HCT116 (cell line): ENCODE measurements around the gene HBG2.

ENCODE experiments used
- CBX3 ChIP-seq: IDR thresholded peaks from 2 replicates; pipeline ENCODE4 v1.6.1; 2012; ENCODE audit warnings: low read depth
- EGR1 ChIP-seq: IDR thresholded peaks from 2 replicates; pipeline ENCODE4 v1.6.1; 2012; ENCODE audit warnings: low read depth
- ELF1 ChIP-seq: IDR thresholded peaks from 2 replicates; pipeline ENCODE4 v1.6.1; 2012; ENCODE audit warnings: low read depth, borderline replicate concordance
- EZH2 ChIP-seq: fragments of 200-600 bp; sonication (generic); IDR thresholded peaks from 2 replicates; pipeline ENCODE4 v1.6.1; 2017; ENCODE audit warnings: antibody characterized with exemption, mixed run types
- EZH2phosphoT487 ChIP-seq: fragments of 200-600 bp; IDR thresholded peaks from 2 replicates; pipeline ENCODE4 v1.6.1; 2018; ENCODE audit warnings: antibody characterized with exemption, borderline replicate concordance
- FOSL1 ChIP-seq: IDR thresholded peaks from 2 replicates; pipeline ENCODE4 v1.6.1; 2012; ENCODE audit warnings: low read depth
- POLR2A ChIP-seq: IDR thresholded peaks from 2 replicates; pipeline ENCODE4 v1.7.0; 2011; ENCODE audit warnings: borderline replicate concordance; ENCODE audit not compliant: insufficient read depth, insufficient read length; ENCODE audit errors: extremely low read depth
- POLR2AphosphoS5 ChIP-seq: IDR thresholded peaks from 2 replicates; pipeline ENCODE4 v1.6.1; 2011; ENCODE audit warnings: mild to moderate bottlenecking, low read depth, low read length, moderate library complexity
- RAD21 ChIP-seq: IDR thresholded peaks from 2 replicates; pipeline ENCODE4 v1.6.1; 2012; ENCODE audit warnings: low read depth, mild to moderate bottlenecking
- SP1 ChIP-seq: IDR thresholded peaks from 2 replicates; pipeline ENCODE4 v1.6.1; 2012; ENCODE audit warnings: low read depth
- SRF ChIP-seq: IDR thresholded peaks from 2 replicates; pipeline ENCODE4 v1.6.1; 2012; ENCODE audit warnings: low read depth
- ZFX ChIP-seq: fragments of 450-650 bp; IDR thresholded peaks from 2 replicates; pipeline ENCODE4 v1.6.1; 2017
- TF ChIP-seq, protein P1 (sequence below), 3 experiments: fragments of 200-600 bp in 1 of 3; sonication (generic) in 1 of 3; IDR thresholded peaks in 2 of 3; conservative IDR thresholded peaks in 1 of 3; 2 replicates each; pipeline ENCODE4 v1.5.1; 2012 to 2017; ENCODE audit warnings: low read depth in 2 of 3, low read length in 2 of 3, antibody characterized with exemption in 1 of 3, borderline replicate concordance in 1 of 3, control low read depth in 1 of 3, mild to moderate bottlenecking in 1 of 3, mixed read lengths in 1 of 3, mixed run types in 1 of 3, moderate library complexity in 1 of 3; ENCODE audit not compliant: insufficient read depth in 1 of 3
- TF ChIP-seq, protein P2 (sequence below): IDR thresholded peaks from 2 replicates; pipeline ENCODE4 v1.6.1; 2012

DNA sequence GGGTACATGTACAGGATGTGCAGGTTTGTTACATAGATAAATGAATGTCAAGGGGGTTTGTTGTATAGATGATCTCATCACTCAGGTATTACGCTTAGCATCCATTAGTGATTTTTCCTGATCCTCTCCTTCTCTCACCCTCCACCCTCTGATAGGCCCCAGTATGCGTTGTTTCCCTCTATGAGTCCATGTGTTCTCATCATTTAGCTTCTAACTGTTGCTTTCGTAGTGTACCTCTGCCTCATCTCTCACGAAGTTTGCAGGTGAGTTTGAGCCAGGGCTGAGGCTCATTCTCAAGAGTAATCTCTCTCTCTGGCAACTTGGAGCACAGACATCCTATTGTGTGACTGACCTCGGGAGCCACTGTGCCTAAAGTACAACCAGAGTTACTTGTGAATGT, 19.8 kb upstream of the HBG2 start:
- TF ChIP-seq, protein P1, sequence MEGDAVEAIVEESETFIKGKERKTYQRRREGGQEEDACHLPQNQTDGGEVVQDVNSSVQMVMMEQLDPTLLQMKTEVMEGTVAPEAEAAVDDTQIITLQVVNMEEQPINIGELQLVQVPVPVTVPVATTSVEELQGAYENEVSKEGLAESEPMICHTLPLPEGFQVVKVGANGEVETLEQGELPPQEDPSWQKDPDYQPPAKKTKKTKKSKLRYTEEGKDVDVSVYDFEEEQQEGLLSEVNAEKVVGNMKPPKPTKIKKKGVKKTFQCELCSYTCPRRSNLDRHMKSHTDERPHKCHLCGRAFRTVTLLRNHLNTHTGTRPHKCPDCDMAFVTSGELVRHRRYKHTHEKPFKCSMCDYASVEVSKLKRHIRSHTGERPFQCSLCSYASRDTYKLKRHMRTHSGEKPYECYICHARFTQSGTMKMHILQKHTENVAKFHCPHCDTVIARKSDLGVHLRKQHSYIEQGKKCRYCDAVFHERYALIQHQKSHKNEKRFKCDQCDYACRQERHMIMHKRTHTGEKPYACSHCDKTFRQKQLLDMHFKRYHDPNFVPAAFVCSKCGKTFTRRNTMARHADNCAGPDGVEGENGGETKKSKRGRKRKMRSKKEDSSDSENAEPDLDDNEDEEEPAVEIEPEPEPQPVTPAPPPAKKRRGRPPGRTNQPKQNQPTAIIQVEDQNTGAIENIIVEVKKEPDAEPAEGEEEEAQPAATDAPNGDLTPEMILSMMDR (IDR thresholded peaks at IDR 0.05 in 2 of 3, conservative IDR thresholded peaks at IDR 0.05 in 1 of 3; ENCODE audit: borderline replicate concordance in 1 of 3, insufficient read depth in 1 of 3, low read depth in 2 of 3, low read length in 2 of 3), result no peak
- TF ChIP-seq EZH2, result no peak
- TF ChIP-seq EGR1, result no peak
- TF ChIP-seq, protein P2, sequence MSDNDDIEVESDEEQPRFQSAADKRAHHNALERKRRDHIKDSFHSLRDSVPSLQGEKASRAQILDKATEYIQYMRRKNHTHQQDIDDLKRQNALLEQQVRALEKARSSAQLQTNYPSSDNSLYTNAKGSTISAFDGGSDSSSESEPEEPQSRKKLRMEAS, result no peak
- no peak for TF ChIP-seq FOSL1
- TF ChIP-seq SP1, result no peak
- TF ChIP-seq POLR2A, result no peak
- no peak for TF ChIP-seq RAD21
- no peak for TF ChIP-seq ZFX
- TF ChIP-seq POLR2AphosphoS5, result no peak
- TF ChIP-seq EZH2phosphoT487, result no peak
- no peak for TF ChIP-seq CBX3
- no peak for TF ChIP-seq SRF
- no peak for TF ChIP-seq ELF1
